ENCODE measurements around the gene SLC38A7.

- TF ChIP-seq ZNF530 (CRISPR knock-in tag; IDR thresholded peaks at IDR 0.05; ENCODE audit: low read depth) = no peak
- TF ChIP-seq CTCF (CRISPR knock-in tag; IDR thresholded peaks at IDR 0.05) = no peak
- no peak for TF ChIP-seq BCLAF1 (IDR thresholded peaks at IDR 0.05)
- no peak for TF ChIP-seq HIVEP1 (CRISPR knock-in tag; IDR thresholded peaks at IDR 0.05)
- TF ChIP-seq ZNF232 (CRISPR knock-in tag; IDR thresholded peaks at IDR 0.05; ENCODE audit: borderline replicate concordance) = no peak
- no peak for TF ChIP-seq SATB2 (CRISPR knock-in tag; IDR thresholded peaks at IDR 0.05)
Measured at GRCh38 chr16:58644765-58645487, 39.6 kb downstream of the SLC38A7 start.

Measured in HepG2 (cell line).